CD4-positive, alpha-beta T cell (primary cell): ENCODE data around the gene PLCD1. TPM values are rescaled to one million over a fixed set of nuclear protein-coding genes. Genes with fewer than 3 reads are reported as not detected.

Experiments used
- ATAC-seq: fragments of 200-7000 bp; cut with Tn5 transposase; one replicate; pipeline ENCODE4 v1.10.0; 2022; ENCODE audit warnings: mild to moderate bottlenecking; ENCODE audit not compliant: poor library complexity
- CTCF ChIA-PET: fragments of 350-600 bp; sonication (Branson Sonifier 250); formaldehyde crosslinking; loops from one replicate; lab custom pipeline; 2021; ENCODE audit warnings: antibody characterized with exemption, inconsistent platforms; lab: Charles Lee
- POLR2A ChIA-PET: fragments of 350-600 bp; sonication (Branson Sonifier 250); formaldehyde crosslinking; loops from one replicate; lab custom pipeline; 2021; ENCODE audit warnings: antibody characterized with exemption, inconsistent platforms; lab: Charles Lee
- DNase-seq, 14 experiments: peaks; one replicate each; pipeline ENCODE4 v3.0.0-alpha.2; 2013 to 2020; ENCODE audit warnings: mixed read lengths in 2 of 14
- H3K27ac ChIP-seq, 2 donors: one replicate each; pipeline versions ENCODE4 v1.5.1 to v1.7.0; 2013; ENCODE audit warnings: low read length in 2 of 2, low read depth in 1 of 2, mild to moderate bottlenecking in 1 of 2
- H3K27me3 ChIP-seq, 2 experiments: 1 replicate in 1 of 2; 2 replicates in 1 of 2; pipeline versions ENCODE4 v1.6.1 to v1.7.0; 2013; ENCODE audit warnings: low read length in 2 of 2, control low read depth in 1 of 2, mild to moderate bottlenecking in 1 of 2, moderate library complexity in 1 of 2; ENCODE audit not compliant: insufficient read depth in 2 of 2, control insufficient read depth in 1 of 2
- H3K36me3 ChIP-seq: one replicate; pipeline ENCODE4 v1.6.1; 2013; ENCODE audit warnings: low read length, control low read depth; ENCODE audit not compliant: insufficient read depth
- H3K4me1 ChIP-seq: one replicate; pipeline ENCODE4 v1.6.1; 2013; ENCODE audit warnings: low read length, control low read depth; ENCODE audit not compliant: insufficient read depth
- H3K4me3 ChIP-seq: one replicate; pipeline ENCODE4 v1.5.1; 2013; ENCODE audit warnings: mild to moderate bottlenecking, low read length, moderate library complexity
- H3K9me3 ChIP-seq, 2 experiments: 1 replicate in 1 of 2; 2 replicates in 1 of 2; pipeline versions ENCODE4 v1.6.1 to v1.7.0; 2013; ENCODE audit warnings: low read length in 2 of 2, mild to moderate bottlenecking in 2 of 2, control low read depth in 1 of 2, moderate library complexity in 1 of 2; ENCODE audit not compliant: control insufficient read depth in 1 of 2, insufficient read depth in 1 of 2
- H3K27ac Mint-ChIP-seq: one replicate; pipeline ENCODE4 v1.8.0; 2020; ENCODE audit warnings: mixed read lengths
- H3K27me3 Mint-ChIP-seq: one replicate; pipeline ENCODE4 v1.8.0; 2021; ENCODE audit warnings: mixed read lengths
- H3K36me3 Mint-ChIP-seq: one replicate; pipeline ENCODE4 v1.8.0; 2021; ENCODE audit warnings: low read depth, mixed read lengths
- H3K4me1 Mint-ChIP-seq: one replicate; pipeline ENCODE4 v1.8.0; 2021; ENCODE audit warnings: low read depth, mixed read lengths
- H3K4me3 Mint-ChIP-seq: one replicate; pipeline ENCODE4 v1.8.0; 2020; ENCODE audit warnings: mild to moderate bottlenecking, mixed read lengths
- H3K9me3 Mint-ChIP-seq: one replicate; pipeline ENCODE4 v1.8.0; 2020; ENCODE audit warnings: mixed read lengths
- CTCF ChIP-seq: fragments of 200-600 bp; IDR thresholded peaks from one replicate; pipeline ENCODE4 v1.8.0; 2022; ENCODE audit warnings: antibody characterized with exemption, mild to moderate bottlenecking
- intact Hi-C, 2 experiments: fragments of 100-400 bp; cut with DNase I in 1 of 2; cut with micrococcal nuclease in 1 of 2; formaldehyde crosslinking; loops; one replicate each; pipeline versions ENCODE4 v1.15.1 to v1.9.0; 2023 to 2025; cut with DNase I, micrococcal nuclease
- total RNA-seq, 174 experiments: library from RNA in 2 of 174; stranded (reverse) in 2 of 174; gene quantifications; one replicate each; pipeline ENCODE4 v1.2.3 and lab custom pipeline; 2021 to 2026

PLCD1 gene
- total RNA-seq, 2 experiments from 2014 or later, result 67.0 to 69.8 TPM

- TF ChIP-seq CTCF, result no peak
- H3K27me3 ChIP-seq, result no peaks in the 10 kb centered on the region
- no peak overlapping the region for H3K4me3 Mint-ChIP-seq
- peaks cover 45% of the 10 kb centered on the region for H3K36me3 Mint-ChIP-seq
- no peak overlapping the region for H3K4me3 ChIP-seq
- peaks cover 62% of the 10 kb centered on the region for H3K36me3 ChIP-seq
- H3K9me3 ChIP-seq, result no peaks in the 10 kb centered on the region
- ChIA-PET CTCF (no interaction called here), POLR2A (no interaction called here)
- no peaks in the 10 kb centered on the region for H3K9me3 Mint-ChIP-seq
- no peak for ATAC-seq
- H3K27me3 Mint-ChIP-seq, result no peaks in the 10 kb centered on the region
- no peak overlapping the region for H3K27ac Mint-ChIP-seq
- DNase-seq, result no peak
- H3K4me1 Mint-ChIP-seq, result peaks cover 19% of the 10 kb centered on the region
- H3K4me1 ChIP-seq, result peaks cover 28% of the 10 kb centered on the region
- intact Hi-C loops, result loop anchor here in 1 of 2 experiments (10.0 kb wide), 2 partner anchors 1168 to 1378 kb away; partner anchors contain the start of gene SLC25A38
- no peak overlapping the region for H3K27ac ChIP-seq
These were observed 22.9 kb downstream of the PLCD1 start for GRCh38 chr3:38006445-38006995.

GRCh38 chr3:38006031-38006430, 23.4 kb downstream of the PLCD1 start:
- no peak overlapping the region for H3K4me3 Mint-ChIP-seq
- ChIA-PET POLR2A (no interaction called here), CTCF (no interaction called here)
- H3K4me1 ChIP-seq, result peaks cover 28% of the 10 kb centered on the region
- no peaks in the 10 kb centered on the region for H3K9me3 ChIP-seq
- no peaks in the 10 kb centered on the region for H3K27me3 Mint-ChIP-seq
- H3K27ac Mint-ChIP-seq, result no peak overlapping the region
- H3K27ac ChIP-seq, result no peak overlapping the region
- intact Hi-C loops, result loop anchor here in 1 of 2 experiments (10.0 kb wide), 2 partner anchors 1169 to 1379 kb away; partner anchors contain the start of gene SLC25A38
- no peak for DNase-seq
- peaks cover 19% of the 10 kb centered on the region for H3K4me1 Mint-ChIP-seq
- no peak for TF ChIP-seq CTCF
- peaks cover 42% of the 10 kb centered on the region for H3K36me3 Mint-ChIP-seq
- H3K9me3 Mint-ChIP-seq, result no peaks in the 10 kb centered on the region
- no peak overlapping the region for H3K4me3 ChIP-seq
- H3K27me3 ChIP-seq, result no peaks in the 10 kb centered on the region
- ATAC-seq, result no peak
- peaks cover 61% of the 10 kb centered on the region for H3K36me3 ChIP-seq

- Mint-ChIP-seq H3K36me3 (peaks cover 46% of the 10 kb centered on the region), H3K27me3 (no peaks in the 10 kb centered on the region), H3K27ac (peak overlapping the region; percentile 82), H3K9me3 (no peaks in the 10 kb centered on the region), H3K4me1 (peaks cover 19% of the 10 kb centered on the region), H3K4me3 (no peak overlapping the region)
- CTCF ChIA-PET, result no interaction called here
- Histone ChIP-seq H3K4me3 (no peak overlapping the region), H3K4me1 (peaks cover 28% of the 10 kb centered on the region), H3K9me3 (no peaks in the 10 kb centered on the region), H3K27ac (no peak overlapping the region), H3K36me3 (peaks cover 65% of the 10 kb centered on the region), H3K27me3 (no peaks in the 10 kb centered on the region)
- TF ChIP-seq CTCF, result no peak
- DNase-seq (no peak), ATAC-seq (no peak)
- intact Hi-C loops, result loop anchor here (2.0 to 10.0 kb wide), 3 partner anchors 33 to 1379 kb away; partner anchors contain the start of genes DLEC1 (in 1 of the 2) and SLC25A38 (in 1 of the 2)
- POLR2A ChIA-PET, result interaction anchor here (0.5 to 1.2 kb wide), 2 partner anchors 17 to 235 kb away, joined by 4 read pairs; no protein-coding TSS in a partner anchor
These were observed 24.1 kb downstream of the PLCD1 start for GRCh38 chr3:38005076-38006020.
